CD4-positive, alpha-beta T cell treated with Interferon gamma for 1 hour (primary cell): ENCODE data around the gene ZNF821.
"Not testable (repeated sequence)": the region's sequence is repeated elsewhere in the genome, so short reads cannot be mapped to it uniquely, and the experiment has no call there.

Source experiments
- DNase-seq: peaks from one replicate; pipeline ENCODE4 v3.0.0-alpha.2; 2020

ZNF821 gene

GRCh38 chr16:71859762-71860521, 24.0 kb downstream of the ZNF821 start:
- DNase-seq: no peak

- DNase-seq: no peak
Observed at GRCh38 chr16:71855937-71856662, 27.9 kb downstream of the ZNF821 start.

DNA sequence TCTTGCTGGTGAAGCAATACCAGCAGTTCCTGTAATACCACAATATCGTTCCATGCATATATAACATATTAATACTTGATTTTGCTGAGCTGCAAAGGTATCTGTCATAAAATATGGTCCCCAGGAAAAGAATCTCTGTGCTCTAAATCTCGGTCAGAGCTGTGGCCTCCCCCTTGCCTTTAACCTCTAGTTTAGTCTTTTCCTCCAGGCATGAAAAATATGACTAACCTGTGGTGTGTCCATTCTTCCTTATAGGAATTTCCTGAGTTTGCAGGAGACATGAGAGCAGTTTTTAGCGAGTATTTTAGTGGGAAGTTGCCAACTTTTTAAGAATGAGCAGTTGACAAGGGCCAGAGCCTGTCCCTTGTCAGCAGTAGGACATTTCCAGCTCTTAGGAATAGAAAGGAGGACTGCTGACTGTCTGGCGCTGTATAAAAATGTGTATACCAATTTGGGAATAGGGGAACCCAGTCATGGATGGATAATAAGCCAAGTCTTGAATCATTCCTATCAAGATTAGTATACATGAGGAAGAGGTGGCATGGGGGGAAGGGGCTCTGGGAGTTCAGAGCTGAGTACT, 29.5 kb downstream of the ZNF821 start:
- DNase-seq: no peak

GRCh38 chr16:71853413-71853812, 30.6 kb downstream of the ZNF821 start:
- peak; percentile 17 for DNase-seq

DNA sequence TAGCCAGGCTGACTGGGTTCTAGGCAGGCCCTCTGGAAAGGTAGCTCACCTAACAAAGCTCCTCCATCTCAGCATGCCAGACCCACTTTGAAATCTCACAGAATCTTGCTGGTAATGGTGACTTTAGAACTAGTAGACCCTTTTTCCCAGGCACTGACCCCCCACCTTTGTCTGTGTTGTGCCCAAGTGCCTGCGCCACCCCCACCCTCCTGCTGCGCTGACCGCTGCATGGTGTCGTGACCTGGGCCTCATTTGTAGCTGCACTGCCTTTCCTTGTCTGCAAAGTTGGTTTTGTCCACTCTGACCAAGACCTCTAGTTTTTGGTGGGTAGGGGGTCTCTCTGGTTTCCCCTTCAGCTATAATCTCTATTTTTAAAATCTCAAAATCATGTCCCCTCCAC, 31.4 kb downstream of the ZNF821 start:
- no peak for DNase-seq

- no peak for DNase-seq
Observed at GRCh38 chr16:71852158-71852557, 31.8 kb downstream of the ZNF821 start.

- DNase-seq: no peak
Observed at GRCh38 chr16:71851746-71852145, 32.2 kb downstream of the ZNF821 start.

DNA sequence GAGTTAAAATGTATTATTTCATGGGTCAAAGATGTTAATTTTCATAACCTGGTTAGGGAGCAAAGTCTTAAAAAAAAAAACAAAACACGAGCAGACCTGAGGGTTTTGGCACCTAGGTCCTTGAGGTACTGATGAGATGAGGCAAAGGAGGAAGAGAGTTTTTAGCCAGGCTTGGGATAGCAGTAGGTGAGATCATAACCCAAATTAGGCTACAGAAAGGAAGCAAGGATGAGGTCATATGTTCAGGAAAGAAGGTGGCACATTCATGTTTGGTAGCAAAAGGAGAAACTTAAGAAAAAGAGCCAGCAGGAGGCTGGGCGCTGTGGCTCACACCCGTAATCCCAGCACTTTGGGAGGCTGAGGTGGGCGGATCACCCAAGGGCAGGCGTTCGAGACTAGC, 35.4 kb downstream of the ZNF821 start:
- DNase-seq: no peak

- DNase-seq: no peak
Observed at GRCh38 chr16:71847096-71847495, 36.9 kb downstream of the ZNF821 start.

GRCh38 chr16:71846431-71846830, 37.6 kb downstream of the ZNF821 start:
- DNase-seq: no peak

DNA sequence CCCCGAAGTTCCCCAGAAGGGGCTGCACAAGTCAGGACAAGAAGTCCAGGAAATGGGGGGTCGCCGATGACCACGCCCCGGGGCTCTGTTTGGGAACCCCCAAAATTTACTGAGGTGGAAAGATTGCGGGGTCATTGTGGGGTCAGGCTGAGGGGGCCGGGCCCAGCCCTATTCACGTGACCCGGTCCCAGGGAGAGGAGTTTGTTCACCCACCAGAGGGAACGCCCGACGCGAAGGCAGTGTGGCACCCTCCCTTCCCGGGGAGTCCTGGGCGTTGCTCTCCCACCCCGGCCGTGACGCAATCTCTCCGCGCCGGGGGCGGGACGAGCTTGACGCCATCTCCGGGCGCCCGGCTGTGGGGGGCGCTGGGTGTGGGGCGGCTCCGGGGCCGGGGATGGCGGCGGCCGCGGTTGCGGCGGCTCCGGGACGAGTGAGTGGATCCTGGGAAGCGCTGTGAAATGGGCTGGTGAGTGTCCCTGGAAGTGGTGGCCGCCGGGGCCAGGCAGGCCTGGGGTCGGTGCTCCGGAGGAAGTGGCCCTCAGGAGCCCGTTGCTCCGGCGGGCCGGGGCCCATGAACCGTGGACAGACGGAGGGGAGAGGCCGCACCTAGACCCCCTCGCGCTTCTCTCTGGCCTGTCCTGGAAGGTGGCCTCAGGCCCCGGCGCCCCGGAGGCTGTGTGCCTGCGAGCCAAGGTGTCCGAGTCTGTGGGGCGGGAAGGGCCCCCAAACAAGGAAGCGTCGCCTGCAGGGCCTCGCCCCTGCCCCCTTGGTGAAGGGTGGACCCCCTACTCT, 38.1 kb downstream of the ZNF821 start, which contains the start of gene ATXN1L:
Gene ATXN1L (plus strand): TSS at position 338 of the 792 bp plus-strand sequence. CDS start 3,765 bp downstream, outside the sequence.
- peak; percentile 94 for DNase-seq

DNA sequence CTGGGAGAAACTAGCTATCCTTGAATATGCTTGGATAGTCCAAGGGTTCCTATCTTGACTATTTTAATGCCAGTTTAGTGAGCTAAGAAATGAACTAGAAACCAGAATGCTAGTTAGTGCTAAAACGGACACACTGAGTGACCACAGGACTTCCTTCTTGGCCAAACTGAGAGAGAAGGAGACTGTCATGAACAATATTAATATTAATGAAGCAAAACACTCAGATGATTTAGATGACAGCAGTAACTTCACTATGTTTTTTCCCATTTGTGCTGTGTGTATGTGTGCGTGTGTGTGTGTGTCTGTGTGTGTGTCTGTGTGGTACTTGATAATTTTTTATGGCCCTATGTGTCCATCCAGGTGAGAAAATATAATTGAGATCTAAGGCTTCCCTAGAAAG, 40.4 kb downstream of the ZNF821 start:
- no peak for DNase-seq

DNA sequence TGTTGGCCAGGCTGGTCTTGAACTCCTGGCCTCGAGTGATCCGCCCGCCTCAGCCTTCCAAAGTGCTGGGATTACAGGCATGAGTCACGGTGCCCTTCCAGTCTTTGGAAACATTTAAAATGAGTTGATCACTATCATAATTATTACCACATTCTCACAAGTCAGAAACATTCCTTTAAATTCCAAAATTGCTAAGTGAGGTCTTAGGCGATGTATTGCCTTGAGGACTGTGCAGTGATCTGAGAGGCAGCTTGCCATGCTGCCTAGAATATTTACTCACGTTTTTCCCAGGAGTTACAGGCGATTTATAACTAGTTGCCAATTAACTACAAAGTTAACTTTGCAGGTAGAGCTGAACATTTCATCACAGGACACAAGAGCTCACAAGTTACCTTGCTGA, 43.9 kb downstream of the ZNF821 start:
- DNase-seq: no peak

GRCh38 chr16:71837150-71837549, 46.8 kb downstream of the ZNF821 start:
- no peak for DNase-seq

GRCh38 chr16:71834291-71834690, 49.7 kb downstream of the ZNF821 start:
- DNase-seq: no peak

- DNase-seq: not testable (repeated sequence)
Observed at GRCh38 chr16:71832112-71832511, 51.9 kb downstream of the ZNF821 start.

GRCh38 chr16:71831698-71832097, 52.3 kb downstream of the ZNF821 start:
- DNase-seq: not testable (repeated sequence)

- no peak for DNase-seq
Observed at GRCh38 chr16:71830359-71830758, 53.6 kb downstream of the ZNF821 start.

- DNase-seq: no peak
Observed at GRCh38 chr16:71826533-71827017, 57.4 kb downstream of the ZNF821 start.

GRCh38 chr16:71817155-71817500, 66.9 kb downstream of the ZNF821 start:
- DNase-seq: not testable (repeated sequence)

- DNase-seq: no peak
Observed at GRCh38 chr16:71811261-71811803, 72.7 kb downstream of the ZNF821 start.

DNA sequence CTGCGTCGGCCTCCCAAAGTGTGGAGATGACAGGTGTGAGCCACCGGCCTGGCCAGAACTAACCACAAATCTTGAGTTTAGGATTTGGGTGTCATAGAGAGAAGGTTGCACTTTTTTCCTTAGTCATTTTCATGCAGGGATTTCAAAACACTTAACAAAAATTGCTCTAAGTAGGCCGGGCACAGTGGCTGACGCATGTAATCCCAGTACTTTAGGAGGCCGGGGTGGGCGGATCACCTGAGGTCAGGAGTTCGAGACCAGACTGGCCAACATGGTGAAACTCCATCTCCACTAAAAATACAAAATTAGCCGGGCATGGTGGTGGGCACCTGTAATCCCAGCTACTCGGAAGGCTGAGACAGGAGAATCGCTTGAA, 73.8 kb downstream of the ZNF821 start:
- peak; percentile 27 for DNase-seq
